Raji (cell line): ENCODE results near the gene VAPB.

Experiments
- POLR2A ChIP-seq: IDR thresholded peaks from 2 replicates; pipeline ENCODE4 v1.6.1; 2011; ENCODE audit warnings: low read depth, low read length, control low read depth; ENCODE audit not compliant: insufficient read depth

The VAPB gene

GRCh38 chr20:58417438-58417837 is 28.4 kb downstream of the VAPB start:
- no peak for TF ChIP-seq POLR2A

- no peak for TF ChIP-seq POLR2A
These were observed 30.1 kb downstream of the VAPB start for GRCh38 chr20:58418949-58419748.

- no peak for TF ChIP-seq POLR2A
These were observed 31.9 kb downstream of the VAPB start for GRCh38 chr20:58420798-58421496.

- no peak for TF ChIP-seq POLR2A
These were observed 32.4 kb downstream of the VAPB start for GRCh38 chr20:58421497-58421850.

GRCh38 chr20:58424218-58424969 is 35.4 kb downstream of the VAPB start:
- no peak for TF ChIP-seq POLR2A

GRCh38 chr20:58428364-58428763 is 39.3 kb downstream of the VAPB start:
- no peak for TF ChIP-seq POLR2A

GRCh38 chr20:58429303-58429702 is 40.3 kb downstream of the VAPB start:
- TF ChIP-seq POLR2A: no peak

GRCh38 chr20:58431134-58431533 is 42.1 kb downstream of the VAPB start:
- no peak for TF ChIP-seq POLR2A

- TF ChIP-seq POLR2A: no peak
These were observed 43.3 kb downstream of the VAPB start for GRCh38 chr20:58432186-58432954.

- no peak for TF ChIP-seq POLR2A
These were observed 44.1 kb downstream of the VAPB start for GRCh38 chr20:58433029-58433647.

GRCh38 chr20:58433759-58434158 is 44.7 kb downstream of the VAPB start:
- TF ChIP-seq POLR2A: no peak

- TF ChIP-seq POLR2A: no peak
These were observed 45.3 kb downstream of the VAPB start for GRCh38 chr20:58434326-58434725.

GRCh38 chr20:58435237-58435636 is 46.2 kb downstream of the VAPB start:
- TF ChIP-seq POLR2A: no peak

- no peak for TF ChIP-seq POLR2A
These were observed 48.0 kb downstream of the VAPB start for GRCh38 chr20:58436868-58437645.
